ENCODE data around the gene MLIP. TPM values are rescaled to one million over a fixed set of nuclear protein-coding genes. Genes with fewer than 3 reads are reported as not detected.

The MLIP gene
- total and polyA plus RNA-seq, 2 of the 8 experiments (the other 6 are each of a cell fraction or from before 2014, with no cell fraction given): not detected

- Histone ChIP-seq H3K23ac (ENCODE audit: insufficient read length) (no peak overlapping the region), H4K5ac (ENCODE audit: insufficient read length, low read depth, low read length) (no peak overlapping the region), H4K20me1 (replicated peaks in 1 of 2; ENCODE audit: control insufficient read depth in 1 of 2, insufficient read depth in 2 of 2, low read length in 2 of 2) (no peaks in the 10 kb centered on the region), H3K14ac (ENCODE audit: insufficient read length) (no peak overlapping the region), H3K9ac (replicated peaks in 1 of 4; ENCODE audit: extremely low read depth in 1 of 4, low read depth in 3 of 4, low read length in 3 of 4) (no peak overlapping the region), H2AFZ (ENCODE audit: low read length) (no peak overlapping the region), H3K9me3 (ENCODE audit: insufficient read depth in 2 of 2, low read depth in 1 of 2, low read length in 1 of 2) (no peaks in the 10 kb centered on the region), H3K79me1 (ENCODE audit: low read depth, low read length) (no peaks in the 10 kb centered on the region), H2BK120ac (replicated peaks; ENCODE audit: low read depth, low read length) (no peak overlapping the region), H4K91ac (replicated peaks; ENCODE audit: insufficient read length, low read length) (no peak overlapping the region), H3K27me3 (replicated peaks in 1 of 4; ENCODE audit: control insufficient read depth in 3 of 4, extremely low read depth in 1 of 4, insufficient read depth in 3 of 4, low read length in 3 of 4) (no peaks in the 10 kb centered on the region), H3K27ac (ENCODE audit: low read depth, low read length) (no peak overlapping the region), H3K4ac (replicated peaks; ENCODE audit: insufficient read length, low read depth, low read length) (no peak overlapping the region), H3K79me2 (ENCODE audit: control insufficient read depth in 1 of 2, insufficient read depth in 2 of 2, low read length in 2 of 2) (no peaks in the 10 kb centered on the region), H3K18ac (ENCODE audit: extremely low read depth, low read length) (no peak overlapping the region), H3K23me2 (ENCODE audit: low read depth, low read length) (no peaks in the 10 kb centered on the region), H2BK20ac (ENCODE audit: low read length) (no peak overlapping the region), H4K8ac (ENCODE audit: extremely low read depth, insufficient read depth, low read length) (no peak overlapping the region), H2BK15ac (ENCODE audit: low read length) (no peak overlapping the region), H2AK5ac (ENCODE audit: low read depth, low read length) (no peak overlapping the region), H2BK12ac (ENCODE audit: low read depth, low read length) (no peak overlapping the region), H3K36me3 (ENCODE audit: control insufficient read depth in 2 of 4, insufficient read depth in 4 of 4, low read length in 3 of 4) (no peaks in the 10 kb centered on the region), H3K4me3 (ENCODE audit: extremely low read depth in 1 of 4, insufficient read depth in 2 of 4, low read depth in 3 of 4, low read length in 4 of 4) (no peak overlapping the region), H3K4me1 (replicated peaks in 1 of 4; ENCODE audit: control insufficient read depth in 3 of 4, insufficient read depth in 4 of 4, low read length in 3 of 4) (no peaks in the 10 kb centered on the region), H3K56ac (replicated peaks; ENCODE audit: insufficient read length, low read depth, low read length) (no peak overlapping the region), H3K4me2 (ENCODE audit: insufficient read depth in 1 of 2, low read depth in 2 of 2, low read length in 2 of 2) (no peak overlapping the region), H2BK5ac (ENCODE audit: low read depth, low read length) (no peak overlapping the region)
- DNase-seq (ENCODE audit: low read depth in 1 of 2, low spot score in 2 of 2): no peak
- ChIA-PET CTCF (ENCODE audit: partially characterized antibody) (interaction anchor here (0.8 kb wide), 1 partner anchor 10 kb away, joined by 3 read pairs; no protein-coding TSS in a partner anchor), POLR2A (ENCODE audit: partially characterized antibody) (no interaction called here)
- FAIRE-seq: no peak
- WGBS, 2 experiments (ENCODE audit: extremely low coverage in 1 of 2, insufficient coverage in 1 of 2, insufficient read length in 1 of 2, insufficient replicate concordance in 2 of 2, low coverage in 1 of 2, low lambda C conversion rate in 2 of 2, missing lambda C conversion rate in 1 of 2): 33% methylated on average over 1 of the region's 1 CpG; no CpG with 5 or more reads in 1 of the 2 experiments
- TF ChIP-seq GTF2F1 (IDR thresholded peaks at IDR 0.05; ENCODE audit: borderline replicate concordance, low read depth, low read length): no peak
These were observed 40.6 kb downstream of the MLIP start for GRCh38 chr6:54151861-54152260.
